ENCODE data around the gene NEK7.

Gene NEK7

GRCh38 chr1:198206292-198206691, 49.5 kb downstream of the NEK7 start:
- H4K8ac ChIP-seq (ENCODE audit: low read depth, low read length), result no peak overlapping the region
- H3K4me1 ChIP-seq (ENCODE audit: control insufficient read depth in 1 of 2, insufficient read depth in 2 of 2, low read length in 2 of 2), result no peaks in the 10 kb centered on the region
- H4K12ac ChIP-seq (ENCODE audit: low read depth, low read length), result no peak overlapping the region
- no peaks in the 10 kb centered on the region for H3K79me2 ChIP-seq (ENCODE audit: control insufficient read depth, insufficient read depth, low read length, poor library complexity)
- no peak overlapping the region for H3K4me3 ChIP-seq (ENCODE audit: low read depth, low read length)
- H2AK5ac ChIP-seq (ENCODE audit: low read length), result no peak overlapping the region
- H3K23ac ChIP-seq (ENCODE audit: low read length), result no peak overlapping the region
- no peak overlapping the region for H4K91ac ChIP-seq (ENCODE audit: low read depth, low read length)
- no peak overlapping the region for H3K18ac ChIP-seq (ENCODE audit: low read length)
- no peak overlapping the region for H2AFZ ChIP-seq (ENCODE audit: insufficient read depth, low read length, poor library complexity)
- no peaks in the 10 kb centered on the region for H3K27me3 ChIP-seq (ENCODE audit: insufficient read depth, low read length)
- no peaks in the 10 kb centered on the region for H3K36me3 ChIP-seq (ENCODE audit: control insufficient read depth in 1 of 2, insufficient read depth in 2 of 2, low read length in 2 of 2)
- H3K9me3 ChIP-seq (ENCODE audit: insufficient read depth, low read depth, low read length), result no peaks in the 10 kb centered on the region
- no peak overlapping the region for H3K4ac ChIP-seq (ENCODE audit: low read depth, low read length)
- H3K27ac ChIP-seq (ENCODE audit: low read depth, low read length), result no peak overlapping the region
- H3K4me2 ChIP-seq (ENCODE audit: low read length), result no peak overlapping the region
- DNase-seq, result no peak
- H2BK120ac ChIP-seq (ENCODE audit: insufficient read depth, low read length, poor library complexity), result no peak overlapping the region
- no peak overlapping the region for H2BK5ac ChIP-seq (ENCODE audit: low read depth, low read length, poor library complexity)
- no CpG with 5 or more reads among the region's 3 CpGs for WGBS (ENCODE audit: extremely low coverage, insufficient coverage, insufficient read length)
- no peak overlapping the region for H3K9ac ChIP-seq (ENCODE audit: low read length)
- no peak overlapping the region for H3K14ac ChIP-seq (ENCODE audit: low read length)
- H3K79me1 ChIP-seq (ENCODE audit: low read length), result no peaks in the 10 kb centered on the region
- no peak overlapping the region for H2BK12ac ChIP-seq (ENCODE audit: low read length)

- no peaks in the 10 kb centered on the region for H3K79me2 ChIP-seq (ENCODE audit: control insufficient read depth, insufficient read depth, low read length, poor library complexity)
- no peak overlapping the region for H3K4me2 ChIP-seq (ENCODE audit: low read length)
- no peaks in the 10 kb centered on the region for H3K27me3 ChIP-seq (ENCODE audit: insufficient read depth, low read length)
- no peak overlapping the region for H3K9ac ChIP-seq (ENCODE audit: low read length)
- H3K14ac ChIP-seq (ENCODE audit: low read length), result no peak overlapping the region
- H3K79me1 ChIP-seq (ENCODE audit: low read length), result no peaks in the 10 kb centered on the region
- H4K12ac ChIP-seq (ENCODE audit: low read depth, low read length), result no peak overlapping the region
- no peak overlapping the region for H3K23ac ChIP-seq (ENCODE audit: low read length)
- no peak overlapping the region for H4K91ac ChIP-seq (ENCODE audit: low read depth, low read length)
- H3K4me3 ChIP-seq (ENCODE audit: low read depth, low read length), result no peak overlapping the region
- peaks cover 0 to 3% of the 10 kb centered on the region in 2 experiments for H3K36me3 ChIP-seq (ENCODE audit: control insufficient read depth in 1 of 2, insufficient read depth in 2 of 2, low read length in 2 of 2)
- H2AK5ac ChIP-seq (ENCODE audit: low read length), result no peak overlapping the region
- H2BK120ac ChIP-seq (ENCODE audit: insufficient read depth, low read length, poor library complexity), result no peak overlapping the region
- no peak overlapping the region for H2BK5ac ChIP-seq (ENCODE audit: low read depth, low read length, poor library complexity)
- no CpG with 5 or more reads among the region's 11 CpGs for WGBS (ENCODE audit: extremely low coverage, insufficient coverage, insufficient read length)
- no peak overlapping the region for H3K18ac ChIP-seq (ENCODE audit: low read length)
- no peak overlapping the region for H2AFZ ChIP-seq (ENCODE audit: insufficient read depth, low read length, poor library complexity)
- no peak overlapping the region for H3K4ac ChIP-seq (ENCODE audit: low read depth, low read length)
- peaks cover 3 to 7% of the 10 kb centered on the region in 2 experiments for H3K4me1 ChIP-seq (ENCODE audit: control insufficient read depth in 1 of 2, insufficient read depth in 2 of 2, low read length in 2 of 2)
- H4K8ac ChIP-seq (ENCODE audit: low read depth, low read length), result no peak overlapping the region
- DNase-seq, result peak; percentile 92 to 94
- H2BK12ac ChIP-seq (ENCODE audit: low read length), result no peak overlapping the region
- no peak overlapping the region for H3K27ac ChIP-seq (ENCODE audit: low read depth, low read length)
- no peaks in the 10 kb centered on the region for H3K9me3 ChIP-seq (ENCODE audit: insufficient read depth, low read depth, low read length)
Measured at GRCh38 chr1:198211696-198212095, 54.9 kb downstream of the NEK7 start.

DNA sequence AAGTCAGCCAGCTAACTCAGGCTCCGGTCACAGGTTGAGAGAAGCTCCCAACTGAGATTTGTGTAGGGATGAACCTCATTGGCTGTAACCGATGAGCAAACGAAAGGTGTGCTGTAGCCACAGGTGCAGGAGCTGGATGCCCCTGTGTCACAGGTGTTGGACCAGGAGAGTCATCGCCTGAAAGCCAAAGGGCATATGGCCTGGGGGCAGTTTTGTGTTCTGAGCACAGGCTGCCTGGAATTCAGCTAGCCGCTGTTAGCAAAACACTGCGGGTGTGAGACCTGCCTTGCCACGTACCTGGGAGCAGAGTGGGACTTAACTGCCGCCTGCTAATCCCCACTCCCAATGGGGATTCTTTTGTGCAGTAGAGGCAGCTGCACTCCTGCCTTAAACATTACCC, 55.3 kb downstream of the NEK7 start:
- DNase-seq, result peak; percentile 100
- Histone ChIP-seq H3K36me3 (ENCODE audit: control insufficient read depth in 1 of 2, insufficient read depth in 2 of 2, low read length in 2 of 2) (peaks cover 0 to 3% of the 10 kb centered on the region in 2 experiments), H3K9ac (ENCODE audit: low read length) (no peak overlapping the region), H3K18ac (ENCODE audit: low read length) (peak overlapping the region; percentile 34), H2BK12ac (ENCODE audit: low read length) (no peak overlapping the region), H4K12ac (ENCODE audit: low read depth, low read length) (no peak overlapping the region), H3K79me2 (ENCODE audit: control insufficient read depth, insufficient read depth, low read length, poor library complexity) (no peaks in the 10 kb centered on the region), H3K4me1 (ENCODE audit: control insufficient read depth in 1 of 2, insufficient read depth in 2 of 2, low read length in 2 of 2) (peaks cover 3 to 7% of the 10 kb centered on the region in 2 experiments), H2AFZ (ENCODE audit: insufficient read depth, low read length, poor library complexity) (no peak overlapping the region), H3K27ac (ENCODE audit: low read depth, low read length) (no peak overlapping the region), H3K79me1 (ENCODE audit: low read length) (no peaks in the 10 kb centered on the region), H3K27me3 (ENCODE audit: insufficient read depth, low read length) (no peaks in the 10 kb centered on the region), H3K23ac (ENCODE audit: low read length) (no peak overlapping the region), H3K4me3 (ENCODE audit: low read depth, low read length) (no peak overlapping the region), H2BK5ac (ENCODE audit: low read depth, low read length, poor library complexity) (no peak overlapping the region), H4K91ac (ENCODE audit: low read depth, low read length) (no peak overlapping the region), H3K4me2 (ENCODE audit: low read length) (no peak overlapping the region), H4K8ac (ENCODE audit: low read depth, low read length) (no peak overlapping the region), H2AK5ac (ENCODE audit: low read length) (no peak overlapping the region), H3K14ac (ENCODE audit: low read length) (no peak overlapping the region), H3K4ac (ENCODE audit: low read depth, low read length) (no peak overlapping the region), H2BK120ac (ENCODE audit: insufficient read depth, low read length, poor library complexity) (no peak overlapping the region), H3K9me3 (ENCODE audit: insufficient read depth, low read depth, low read length) (no peaks in the 10 kb centered on the region)
- no CpG with 5 or more reads among the region's 8 CpGs for WGBS (ENCODE audit: extremely low coverage, insufficient coverage, insufficient read length)

DNA sequence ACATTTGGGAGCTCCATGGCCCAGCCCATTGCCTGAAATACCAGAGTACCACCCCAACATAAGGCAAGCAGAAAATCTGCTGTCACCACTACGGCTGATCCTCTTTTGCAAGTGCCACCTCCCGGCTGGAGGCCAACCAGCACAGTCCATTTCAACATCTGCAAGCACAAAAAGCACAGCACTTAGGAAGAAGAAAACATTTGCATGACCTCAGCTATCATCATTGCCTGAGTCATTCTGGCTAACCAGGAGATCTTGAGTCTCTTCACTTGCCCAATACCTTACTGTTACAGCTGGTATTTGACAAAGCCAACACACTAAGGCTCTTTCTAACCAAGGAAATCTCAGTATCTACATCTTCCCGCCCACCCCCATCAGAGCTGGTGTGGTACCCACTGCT, 55.9 kb downstream of the NEK7 start:
- no peak overlapping the region for H3K9ac ChIP-seq (ENCODE audit: low read length)
- H4K12ac ChIP-seq (ENCODE audit: low read depth, low read length), result no peak overlapping the region
- H3K4me3 ChIP-seq (ENCODE audit: low read depth, low read length), result no peak overlapping the region
- H3K79me2 ChIP-seq (ENCODE audit: control insufficient read depth, insufficient read depth, low read length, poor library complexity), result no peaks in the 10 kb centered on the region
- no peaks in the 10 kb centered on the region for H3K9me3 ChIP-seq (ENCODE audit: insufficient read depth, low read depth, low read length)
- H3K79me1 ChIP-seq (ENCODE audit: low read length), result no peaks in the 10 kb centered on the region
- no peak overlapping the region for H4K91ac ChIP-seq (ENCODE audit: low read depth, low read length)
- no peak overlapping the region for H2AFZ ChIP-seq (ENCODE audit: insufficient read depth, low read length, poor library complexity)
- WGBS (ENCODE audit: extremely low coverage, insufficient coverage, insufficient read length), result no CpG with 5 or more reads among the region's 3 CpGs
- no peak overlapping the region for H3K27ac ChIP-seq (ENCODE audit: low read depth, low read length)
- H3K23ac ChIP-seq (ENCODE audit: low read length), result no peak overlapping the region
- no peaks in the 10 kb centered on the region for H3K27me3 ChIP-seq (ENCODE audit: insufficient read depth, low read length)
- H2BK120ac ChIP-seq (ENCODE audit: insufficient read depth, low read length, poor library complexity), result no peak overlapping the region
- no peak overlapping the region for H2BK12ac ChIP-seq (ENCODE audit: low read length)
- no peak overlapping the region for H3K4ac ChIP-seq (ENCODE audit: low read depth, low read length)
- H2BK5ac ChIP-seq (ENCODE audit: low read depth, low read length, poor library complexity), result no peak overlapping the region
- peak; percentile 83 to 92 for DNase-seq
- H3K18ac ChIP-seq (ENCODE audit: low read length), result peak overlapping the region; percentile 34
- H3K14ac ChIP-seq (ENCODE audit: low read length), result no peak overlapping the region
- peaks cover 3 to 7% of the 10 kb centered on the region in 2 experiments for H3K4me1 ChIP-seq (ENCODE audit: control insufficient read depth in 1 of 2, insufficient read depth in 2 of 2, low read length in 2 of 2)
- no peak overlapping the region for H4K8ac ChIP-seq (ENCODE audit: low read depth, low read length)
- peaks cover 0 to 3% of the 10 kb centered on the region in 2 experiments for H3K36me3 ChIP-seq (ENCODE audit: control insufficient read depth in 1 of 2, insufficient read depth in 2 of 2, low read length in 2 of 2)
- H2AK5ac ChIP-seq (ENCODE audit: low read length), result no peak overlapping the region
- H3K4me2 ChIP-seq (ENCODE audit: low read length), result no peak overlapping the region
